Mesenchymal stem cell (in vitro differentiated cells and primary cell): ENCODE measurements around the gene ACP4.

ENCODE experiments used
- DNase-seq: peaks from one replicate; pipeline ENCODE4 v3.0.0-alpha.2; 2013
- H2AFZ ChIP-seq: one replicate; pipeline ENCODE4 v1.6.1; 2013; ENCODE audit warnings: low read depth, mild to moderate bottlenecking, control low read depth, inconsistent platforms, low read length, moderate library complexity
- H2AK5ac ChIP-seq: 2 replicates; pipeline ENCODE4 v1.6.1; 2013; ENCODE audit warnings: low read length, moderate library complexity, mild to moderate bottlenecking, inconsistent platforms; ENCODE audit not compliant: severe bottlenecking
- H2BK120ac ChIP-seq: one replicate; pipeline ENCODE4 v1.6.1; 2013; ENCODE audit warnings: low read depth, mild to moderate bottlenecking, inconsistent platforms, low read length, moderate library complexity
- H2BK12ac ChIP-seq, 2 experiments: one replicate each; pipeline ENCODE4 v1.6.1; 2013; ENCODE audit warnings: inconsistent platforms in 2 of 2, low read length in 2 of 2, mild to moderate bottlenecking in 2 of 2, moderate library complexity in 2 of 2, control low read depth in 1 of 2
- H2BK15ac ChIP-seq: one replicate; pipeline ENCODE4 v1.6.1; 2013; ENCODE audit warnings: mild to moderate bottlenecking, low read depth, inconsistent platforms; ENCODE audit not compliant: poor library complexity, severe bottlenecking
- H2BK5ac ChIP-seq: 2 replicates; pipeline ENCODE4 v1.6.1; 2013; ENCODE audit warnings: low read depth, mild to moderate bottlenecking, low read length, control low read depth, inconsistent platforms; ENCODE audit not compliant: poor library complexity, severe bottlenecking
- H3K14ac ChIP-seq, 2 experiments: one replicate each; pipeline ENCODE4 v1.6.1; 2013; ENCODE audit warnings: inconsistent platforms in 2 of 2, low read length in 2 of 2, control low read depth in 1 of 2, mild to moderate bottlenecking in 1 of 2, moderate library complexity in 1 of 2
- H3K18ac ChIP-seq, 2 experiments: one replicate each; pipeline ENCODE4 v1.6.1; 2013; ENCODE audit warnings: inconsistent platforms in 2 of 2, low read length in 2 of 2, control low read depth in 1 of 2, low read depth in 1 of 2, mild to moderate bottlenecking in 1 of 2
- H3K23ac ChIP-seq, 2 experiments: one replicate each; pipeline ENCODE4 v1.6.1; 2013; ENCODE audit warnings: inconsistent platforms in 2 of 2, low read length in 2 of 2, mild to moderate bottlenecking in 2 of 2, moderate library complexity in 2 of 2, control low read depth in 1 of 2
- H3K27ac ChIP-seq: 2 replicates; pipeline ENCODE4 v1.5.1; 2013; ENCODE audit warnings: mild to moderate bottlenecking, moderate library complexity, low read length, control low read depth, inconsistent platforms; ENCODE audit not compliant: poor library complexity, severe bottlenecking
- H3K27me3 ChIP-seq, 2 experiments: 2 replicates each; pipeline versions ENCODE4 v1.6.1 to v1.7.0; 2013; ENCODE audit warnings: low read length in 2 of 2, mild to moderate bottlenecking in 2 of 2, moderate library complexity in 2 of 2, control low read depth in 1 of 2, inconsistent platforms in 1 of 2; ENCODE audit not compliant: control insufficient read depth in 1 of 2, insufficient read depth in 1 of 2
- H3K36me3 ChIP-seq, 2 experiments: 2 replicates each; pipeline versions ENCODE4 v1.6.1 to v1.7.0; 2013; ENCODE audit warnings: low read length in 2 of 2, control low read depth in 1 of 2, inconsistent platforms in 1 of 2, low read depth in 1 of 2, mild to moderate bottlenecking in 1 of 2; ENCODE audit not compliant: insufficient read depth in 2 of 2, control insufficient read depth in 1 of 2
- H3K4ac ChIP-seq, 2 experiments: one replicate each; pipeline ENCODE4 v1.6.1; 2013; ENCODE audit warnings: inconsistent platforms in 2 of 2, low read length in 2 of 2, mild to moderate bottlenecking in 2 of 2, moderate library complexity in 2 of 2, control low read depth in 1 of 2, low read depth in 1 of 2
- H3K4me1 ChIP-seq: 2 replicates; pipeline ENCODE4 v1.6.1; 2013; ENCODE audit warnings: low read depth, low read length, control low read depth; ENCODE audit not compliant: control insufficient read depth, insufficient read depth
- H3K4me2 ChIP-seq: 2 replicates; pipeline ENCODE4 v1.6.1; 2013; ENCODE audit warnings: low read length, mild to moderate bottlenecking, inconsistent platforms; ENCODE audit not compliant: poor library complexity, severe bottlenecking
- H3K4me3 ChIP-seq, 2 experiments: 2 replicates each; pipeline versions ENCODE4 v1.5.1 to v1.7.0; 2013; ENCODE audit warnings: low read length in 2 of 2, mild to moderate bottlenecking in 2 of 2, control low read depth in 1 of 2, low read depth in 1 of 2; ENCODE audit not compliant: insufficient read depth in 1 of 2
- H3K79me1 ChIP-seq: replicated peaks from 2 replicates; pipeline ENCODE4 v1.6.1; 2013; ENCODE audit warnings: mild to moderate bottlenecking, control low read depth, low read length, inconsistent platforms; ENCODE audit not compliant: poor library complexity, severe bottlenecking
- H3K9ac ChIP-seq: 2 replicates; pipeline ENCODE4 v1.7.0; 2013; ENCODE audit warnings: mild to moderate bottlenecking, low read length, moderate library complexity
- H3K9me3 ChIP-seq: 2 replicates; pipeline ENCODE4 v1.7.0; 2013; ENCODE audit warnings: mild to moderate bottlenecking, low read length; ENCODE audit not compliant: control insufficient read depth
- H4K8ac ChIP-seq: one replicate; pipeline ENCODE4 v1.6.1; 2013; ENCODE audit warnings: inconsistent platforms, mild to moderate bottlenecking, low read length, moderate library complexity
- H4K91ac ChIP-seq: one replicate; pipeline ENCODE4 v1.6.1; 2013; ENCODE audit warnings: mild to moderate bottlenecking, low read length, inconsistent platforms
- WGBS: methylation state at CpG from one replicate; pipeline ENCODE4 v1.1.7; 2013; ENCODE audit warnings: mixed read lengths; 5-methylcytosine and 5-hydroxymethylcytosine counted together

Gene ACP4

DNA sequence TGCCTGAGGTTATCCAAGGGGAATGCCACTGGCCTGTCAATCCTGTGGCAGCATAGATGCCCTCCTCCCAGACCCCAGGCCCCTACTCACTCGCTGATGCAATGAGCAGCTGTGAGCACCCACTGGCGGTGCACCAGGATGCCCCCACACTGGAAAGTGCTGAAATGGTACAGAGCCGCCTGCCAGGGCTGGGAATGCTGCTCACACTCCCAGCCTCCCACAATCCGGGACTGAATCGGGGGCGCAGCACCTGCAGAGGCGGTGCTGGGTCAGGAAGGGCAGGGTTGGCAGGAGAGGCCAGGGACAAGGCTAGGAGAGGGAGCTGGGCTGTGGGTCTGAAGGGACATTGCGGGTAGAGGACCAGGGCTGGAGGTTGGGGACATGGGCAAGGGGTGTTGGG lies 31.4 kb downstream of the ACP4 start:
- no peak overlapping the region for H2BK15ac ChIP-seq
- H3K4ac ChIP-seq: no peak overlapping the region
- no peak overlapping the region for H3K18ac ChIP-seq
- no peaks in the 10 kb centered on the region for H3K79me1 ChIP-seq
- no peak overlapping the region for H2BK5ac ChIP-seq
- WGBS: 52% methylated on average over 8 of the region's 8 CpGs
- no peak overlapping the region for H3K9ac ChIP-seq
- H3K27ac ChIP-seq: no peak overlapping the region
- no peak overlapping the region for H2AFZ ChIP-seq
- no peak overlapping the region for H4K8ac ChIP-seq
- peak overlapping the region; percentile 64 for H4K91ac ChIP-seq
- no peaks in the 10 kb centered on the region for H3K36me3 ChIP-seq
- H2BK120ac ChIP-seq: no peak overlapping the region
- no peak overlapping the region for H3K4me2 ChIP-seq
- DNase-seq: no peak
- H3K4me1 ChIP-seq: peaks cover 2% of the 10 kb centered on the region
- H3K14ac ChIP-seq: no peak overlapping the region
- H2AK5ac ChIP-seq: no peak overlapping the region
- no peaks in the 10 kb centered on the region for H3K9me3 ChIP-seq
- no peak overlapping the region for H3K23ac ChIP-seq
- peaks cover 44 to 72% of the 10 kb centered on the region in 2 experiments for H3K27me3 ChIP-seq
- H2BK12ac ChIP-seq: no peak overlapping the region
- H3K4me3 ChIP-seq: no peak overlapping the region

DNA sequence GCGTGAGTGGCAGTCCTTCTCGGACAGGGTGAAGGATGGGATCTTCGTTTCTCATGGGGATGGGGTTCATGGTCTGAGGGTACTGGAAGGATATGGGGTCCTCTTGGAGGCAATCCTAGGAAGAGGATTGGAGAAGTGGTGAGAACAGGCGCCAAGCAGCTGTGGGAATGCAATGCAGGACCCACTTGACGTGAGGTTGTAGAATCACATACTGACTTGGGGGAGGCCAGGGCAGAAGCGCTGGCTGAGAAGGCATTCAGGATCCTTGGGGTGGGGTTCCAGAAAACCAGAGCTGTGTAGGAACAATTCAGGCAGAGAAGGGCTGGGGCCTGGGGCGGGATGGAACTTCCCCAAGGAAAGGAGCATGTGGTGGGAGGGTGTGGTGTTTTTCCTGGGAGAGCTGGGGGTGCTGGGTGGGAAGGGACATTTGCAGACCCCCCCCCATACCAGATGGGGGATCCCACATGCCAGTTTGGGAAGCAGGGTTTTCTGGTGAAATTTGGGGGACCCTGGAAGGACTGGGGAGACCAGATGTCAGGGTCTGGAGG lies 32.5 kb downstream of the ACP4 start:
- Histone ChIP-seq H3K14ac (no peak overlapping the region), H3K27me3 (peaks cover 42 to 69% of the 10 kb centered on the region in 2 experiments), H3K18ac (no peak overlapping the region), H3K36me3 (no peaks in the 10 kb centered on the region), H3K4me3 (no peak overlapping the region), H4K91ac (no peak overlapping the region), H2AK5ac (no peak overlapping the region), H2BK15ac (no peak overlapping the region), H2BK120ac (no peak overlapping the region), H2BK5ac (no peak overlapping the region), H3K27ac (no peak overlapping the region), H3K79me1 (no peaks in the 10 kb centered on the region), H3K4me2 (no peak overlapping the region), H3K23ac (no peak overlapping the region), H3K9me3 (no peaks in the 10 kb centered on the region), H3K4ac (no peak overlapping the region), H3K9ac (no peak overlapping the region), H2BK12ac (no peak overlapping the region), H3K4me1 (peaks cover 2% of the 10 kb centered on the region), H4K8ac (no peak overlapping the region), H2AFZ (no peak overlapping the region)
- 77% methylated on average over 7 of the region's 7 CpGs for WGBS
- DNase-seq: no peak

DNA sequence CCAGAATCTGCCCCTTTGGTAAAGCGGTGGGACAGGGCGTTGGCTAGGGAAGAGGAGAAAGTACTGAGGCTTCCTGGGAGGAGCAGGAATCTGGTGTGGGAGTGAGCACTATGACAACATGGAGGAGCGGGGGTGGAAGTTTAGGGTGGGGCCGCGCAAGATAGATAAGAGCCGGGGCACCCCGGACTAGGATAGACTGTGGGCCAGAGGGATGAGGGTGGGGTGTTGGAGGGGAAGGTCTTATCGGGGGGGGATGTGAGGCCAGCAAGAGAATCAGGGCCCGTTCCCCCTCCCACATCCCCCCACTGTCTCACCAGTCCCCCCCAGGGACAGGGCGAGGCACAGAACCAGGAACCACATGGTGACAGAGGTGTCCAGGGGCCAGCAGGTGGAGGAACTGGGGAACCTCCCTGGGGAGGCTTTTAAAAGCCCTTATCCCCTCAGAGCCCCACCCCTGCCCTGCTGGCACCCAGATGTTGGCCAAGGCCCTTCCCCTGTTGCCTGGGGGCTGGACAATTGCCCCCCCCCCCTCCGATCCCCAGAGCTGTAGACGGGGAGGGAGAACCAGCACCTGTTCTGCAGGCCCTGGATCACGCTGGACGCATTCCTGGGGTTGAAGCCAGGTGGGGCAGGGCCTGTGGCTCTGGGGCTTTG lies 33.3 kb downstream of the ACP4 start, which contains the start of gene KLK1:
TSS of gene KLK1 (minus strand) at position 399 of the 654 bp plus-strand sequence. CDS start at position 360, 39 bp downstream.
- no peaks in the 10 kb centered on the region for H3K4me1 ChIP-seq
- no peak within 1 kb of the TSS for H2BK5ac ChIP-seq
- no peak within 1 kb of the TSS for H3K18ac ChIP-seq
- peaks cover 34 to 63% of the 10 kb centered on the region in 2 experiments for H3K27me3 ChIP-seq
- no peak within 1 kb of the TSS for H4K91ac ChIP-seq
- H2AK5ac ChIP-seq: no peak within 1 kb of the TSS
- no peaks in the 10 kb centered on the region for H3K79me1 ChIP-seq
- H3K14ac ChIP-seq: peak within 1 kb of the TSS in 1 of 2 experiments; percentile 38
- no peak within 1 kb of the TSS for H3K4ac ChIP-seq
- H3K9ac ChIP-seq: no peak within 1 kb of the TSS
- H3K4me2 ChIP-seq: no peak within 1 kb of the TSS
- no peak within 1 kb of the TSS for H4K8ac ChIP-seq
- H3K36me3 ChIP-seq: no peaks in the 10 kb centered on the region
- no peak within 1 kb of the TSS for H2BK12ac ChIP-seq
- H2BK120ac ChIP-seq: no peak within 1 kb of the TSS
- H3K9me3 ChIP-seq: no peaks in the 10 kb centered on the region
- no peak within 1 kb of the TSS for H3K27ac ChIP-seq
- no peak within 1 kb of the TSS for H2AFZ ChIP-seq
- 64% methylated on average over 9 of the region's 14 CpGs for WGBS
- no peak within 1 kb of the TSS for H2BK15ac ChIP-seq
- H3K23ac ChIP-seq: no peak within 1 kb of the TSS
- H3K4me3 ChIP-seq: no peak within 1 kb of the TSS
- no peak for DNase-seq

DNA sequence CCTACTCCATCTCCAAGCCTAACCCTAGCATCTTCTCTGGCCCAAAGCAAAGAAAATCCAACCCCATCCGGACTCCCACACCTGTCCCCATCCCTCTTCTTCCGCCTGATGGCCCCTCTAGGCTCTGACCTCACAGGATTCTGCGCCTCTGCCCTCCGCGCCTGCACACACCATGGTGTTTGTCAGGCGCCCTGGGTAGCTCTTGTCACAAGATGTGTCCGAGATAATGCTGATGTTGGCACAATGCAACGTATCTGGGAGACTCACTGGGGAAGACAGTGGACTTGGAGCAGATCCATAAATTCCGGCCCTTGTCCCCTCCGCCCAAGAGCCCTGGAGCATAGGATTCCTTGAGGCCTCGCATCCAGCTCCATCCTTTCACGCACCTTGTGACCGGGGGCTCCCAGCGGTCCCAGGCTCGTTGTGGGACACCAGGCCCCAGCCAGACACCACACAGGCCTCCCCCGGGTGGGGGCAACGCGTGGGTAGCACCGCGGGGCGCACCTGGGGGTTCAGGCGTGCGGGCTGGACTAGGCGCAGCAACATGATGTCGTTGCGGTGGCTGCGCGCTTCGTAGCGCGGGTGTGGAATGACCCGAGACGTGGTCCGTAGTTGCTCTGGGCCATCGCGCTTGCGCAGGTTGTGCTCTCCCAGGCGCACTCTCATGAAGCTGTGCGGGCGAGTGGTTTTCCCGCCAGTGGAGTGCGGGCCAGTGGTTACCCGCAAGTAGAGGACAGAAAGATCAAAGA lies 36.5 kb downstream of the ACP4 start:
- H3K18ac ChIP-seq: no peak overlapping the region
- 87% methylated on average over 43 of the region's 43 CpGs for WGBS
- no peak for DNase-seq
- no peak overlapping the region for H3K9ac ChIP-seq
- H3K4me1 ChIP-seq: no peaks in the 10 kb centered on the region
- H3K9me3 ChIP-seq: no peaks in the 10 kb centered on the region
- H3K79me1 ChIP-seq: no peaks in the 10 kb centered on the region
- H4K8ac ChIP-seq: no peak overlapping the region
- peaks cover 10 to 47% of the 10 kb centered on the region in 2 experiments for H3K27me3 ChIP-seq
- H3K4me2 ChIP-seq: no peak overlapping the region
- no peak overlapping the region for H3K14ac ChIP-seq
- H3K4ac ChIP-seq: no peak overlapping the region
- H3K23ac ChIP-seq: no peak overlapping the region
- no peak overlapping the region for H4K91ac ChIP-seq
- no peak overlapping the region for H2BK15ac ChIP-seq
- H3K4me3 ChIP-seq: no peak overlapping the region
- H3K36me3 ChIP-seq: no peaks in the 10 kb centered on the region
- no peak overlapping the region for H2BK120ac ChIP-seq
- no peak overlapping the region for H3K27ac ChIP-seq
- H2AFZ ChIP-seq: no peak overlapping the region
- no peak overlapping the region for H2BK5ac ChIP-seq
- no peak overlapping the region for H2AK5ac ChIP-seq
- H2BK12ac ChIP-seq: no peak overlapping the region
